Activated B cell treated with CpG ODN at 0.5 μM for 24 hours (primary cell): ENCODE measurements around the gene SCARB2. TPM values are rescaled to one million over a fixed set of nuclear protein-coding genes. Genes with fewer than 3 reads are reported as not detected.

Experiments
- ATAC-seq: fragments of 200-7000 bp; cut with Tn5 transposase; one replicate; pipeline ENCODE4 v1.10.0; 2021; ENCODE audit warnings: low read depth, mild to moderate bottlenecking, moderate library complexity
- CTCF ChIA-PET: fragments of 350-600 bp; sonication (Branson Sonifier 250); formaldehyde crosslinking; loops from one replicate; lab custom pipeline; 2021; ENCODE audit warnings: antibody characterized with exemption; lab: Charles Lee
- POLR2A ChIA-PET: fragments of 350-600 bp; sonication (Branson Sonifier 250); formaldehyde crosslinking; loops from one replicate; lab custom pipeline; 2021; ENCODE audit warnings: antibody characterized with exemption; lab: Charles Lee
- DNase-seq: peaks from one replicate; pipeline ENCODE4 v3.0.0; 2022
- H3K27ac Mint-ChIP-seq: one replicate; pipeline ENCODE4 v1.8.0; 2020; ENCODE audit warnings: mixed read lengths
- H3K27me3 Mint-ChIP-seq: one replicate; pipeline ENCODE4 v1.8.0; 2021; ENCODE audit warnings: mixed read lengths
- H3K36me3 Mint-ChIP-seq: one replicate; pipeline ENCODE4 v1.8.0; 2021; ENCODE audit warnings: low read depth, mixed read lengths
- H3K4me1 Mint-ChIP-seq: one replicate; pipeline ENCODE4 v1.8.0; 2021; ENCODE audit warnings: mixed read lengths
- H3K4me3 Mint-ChIP-seq: one replicate; pipeline ENCODE4 v1.8.0; 2020; ENCODE audit warnings: mild to moderate bottlenecking, mixed read lengths
- H3K9me3 Mint-ChIP-seq: one replicate; pipeline ENCODE4 v1.8.0; 2020; ENCODE audit warnings: mixed read lengths
- intact Hi-C: fragments of 100-400 bp; cut with micrococcal nuclease; formaldehyde crosslinking; loops from one replicate; pipeline ENCODE4 v1.15.1; 2024
- total RNA-seq: library from RNA; stranded (reverse); gene quantifications from 2 replicates; pipeline ENCODE4 v1.2.3, GENCODE V29; 2022
- TF ChIP-seq, protein P1 (sequence below): fragments of 200-600 bp; IDR thresholded peaks from one replicate; pipeline ENCODE4 v1.8.0; 2022; ENCODE audit warnings: antibody characterized with exemption, mild to moderate bottlenecking

SCARB2 gene
- total RNA-seq, 1 donor from 2014 or later, result 21.8 TPM

DNA sequence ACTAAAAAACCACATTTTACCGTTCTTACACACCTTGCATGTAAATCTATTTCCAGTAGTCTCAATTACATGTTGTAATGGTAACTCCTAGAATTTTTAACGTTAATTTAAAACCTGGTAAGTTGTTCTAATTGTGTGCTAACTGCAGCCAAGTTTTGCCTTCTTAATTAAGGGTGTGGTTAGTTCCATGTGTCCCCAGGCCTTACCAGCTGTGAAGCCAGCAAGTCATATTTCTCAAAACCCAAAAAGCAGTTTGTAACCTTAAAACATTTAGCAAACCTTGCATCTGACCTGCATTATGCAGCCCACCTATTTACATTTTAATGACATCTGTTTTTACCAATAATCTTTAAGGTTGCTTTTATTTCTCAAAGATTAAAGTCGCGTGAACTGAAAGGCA, 19.5 kb upstream of the SCARB2 start:
- Mint-ChIP-seq H3K9me3 (peaks cover 15% of the 10 kb centered on the region), H3K27ac (no peak overlapping the region), H3K4me1 (no peaks in the 10 kb centered on the region), H3K4me3 (no peak overlapping the region), H3K36me3 (peaks cover 5% of the 10 kb centered on the region), H3K27me3 (peaks cover 4% of the 10 kb centered on the region)
- DNase-seq, result no peak
- CTCF ChIA-PET, result no interaction called here
- TF ChIP-seq, protein P1, sequence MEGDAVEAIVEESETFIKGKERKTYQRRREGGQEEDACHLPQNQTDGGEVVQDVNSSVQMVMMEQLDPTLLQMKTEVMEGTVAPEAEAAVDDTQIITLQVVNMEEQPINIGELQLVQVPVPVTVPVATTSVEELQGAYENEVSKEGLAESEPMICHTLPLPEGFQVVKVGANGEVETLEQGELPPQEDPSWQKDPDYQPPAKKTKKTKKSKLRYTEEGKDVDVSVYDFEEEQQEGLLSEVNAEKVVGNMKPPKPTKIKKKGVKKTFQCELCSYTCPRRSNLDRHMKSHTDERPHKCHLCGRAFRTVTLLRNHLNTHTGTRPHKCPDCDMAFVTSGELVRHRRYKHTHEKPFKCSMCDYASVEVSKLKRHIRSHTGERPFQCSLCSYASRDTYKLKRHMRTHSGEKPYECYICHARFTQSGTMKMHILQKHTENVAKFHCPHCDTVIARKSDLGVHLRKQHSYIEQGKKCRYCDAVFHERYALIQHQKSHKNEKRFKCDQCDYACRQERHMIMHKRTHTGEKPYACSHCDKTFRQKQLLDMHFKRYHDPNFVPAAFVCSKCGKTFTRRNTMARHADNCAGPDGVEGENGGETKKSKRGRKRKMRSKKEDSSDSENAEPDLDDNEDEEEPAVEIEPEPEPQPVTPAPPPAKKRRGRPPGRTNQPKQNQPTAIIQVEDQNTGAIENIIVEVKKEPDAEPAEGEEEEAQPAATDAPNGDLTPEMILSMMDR, result no peak
- no peak for ATAC-seq
- POLR2A ChIA-PET, result no interaction called here
- intact Hi-C loops, result no loop called here

DNA sequence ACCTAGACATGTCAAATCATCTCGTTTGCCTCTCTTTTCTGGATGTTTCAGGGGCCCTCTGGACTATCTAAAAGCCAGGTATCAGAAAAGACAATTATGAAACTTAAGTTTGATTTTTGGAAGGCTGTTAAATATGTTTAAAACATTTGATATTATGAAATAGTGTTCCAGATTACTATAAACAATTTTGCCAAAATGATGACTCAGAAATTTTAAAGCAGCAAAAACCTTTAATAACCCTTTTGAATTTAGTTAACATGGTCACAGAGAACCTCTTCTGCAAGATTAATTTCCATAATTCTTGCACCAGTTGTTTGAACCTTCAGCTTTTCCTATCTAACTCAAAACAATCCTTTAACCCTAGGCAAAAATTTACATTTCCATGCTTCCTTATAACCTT, 19.1 kb upstream of the SCARB2 start:
- intact Hi-C loops, result no loop called here
- H3K27ac Mint-ChIP-seq, result no peak overlapping the region
- TF ChIP-seq, protein P1, result no peak
- H3K9me3 Mint-ChIP-seq, result peaks cover 18% of the 10 kb centered on the region
- peaks cover 6% of the 10 kb centered on the region for H3K27me3 Mint-ChIP-seq
- ChIA-PET POLR2A (no interaction called here), CTCF (no interaction called here)
- no peaks in the 10 kb centered on the region for H3K4me1 Mint-ChIP-seq
- no peak for DNase-seq
- H3K4me3 Mint-ChIP-seq, result no peak overlapping the region
- H3K36me3 Mint-ChIP-seq, result peaks cover 8% of the 10 kb centered on the region
- no peak for ATAC-seq

DNA sequence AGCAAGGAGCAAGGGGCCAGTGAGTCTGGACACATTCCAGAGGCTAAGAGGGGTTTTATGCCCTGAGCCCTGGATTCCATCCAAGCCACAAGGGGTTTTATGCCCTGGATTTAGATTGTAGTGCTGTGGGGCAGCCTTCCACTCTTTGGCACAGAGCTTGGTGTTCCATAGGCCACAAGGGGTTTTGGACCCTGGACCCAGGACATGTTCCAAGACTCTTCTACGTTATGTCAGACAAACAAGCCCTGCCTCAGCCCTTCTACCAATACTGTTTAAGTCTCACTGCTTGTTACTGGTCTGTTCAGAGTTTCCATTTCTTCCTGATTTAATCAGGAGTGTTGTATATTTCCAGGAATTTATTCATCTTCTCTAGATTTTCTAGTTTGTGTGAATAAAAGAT, 12.8 kb upstream of the SCARB2 start:
- no peak overlapping the region for H3K4me3 Mint-ChIP-seq
- peaks cover 8% of the 10 kb centered on the region for H3K36me3 Mint-ChIP-seq
- DNase-seq (no peak), ATAC-seq (no peak)
- intact Hi-C loops, result no loop called here
- ChIA-PET CTCF (no interaction called here), POLR2A (interaction anchor here (0.6 kb wide), 1 partner anchor 851 kb away, joined by 3 read pairs; no protein-coding TSS in a partner anchor)
- H3K9me3 Mint-ChIP-seq, result peaks cover 21% of the 10 kb centered on the region
- TF ChIP-seq, protein P1, result no peak
- no peak overlapping the region for H3K27ac Mint-ChIP-seq
- no peaks in the 10 kb centered on the region for H3K4me1 Mint-ChIP-seq
- H3K27me3 Mint-ChIP-seq, result peaks cover 15% of the 10 kb centered on the region

DNA sequence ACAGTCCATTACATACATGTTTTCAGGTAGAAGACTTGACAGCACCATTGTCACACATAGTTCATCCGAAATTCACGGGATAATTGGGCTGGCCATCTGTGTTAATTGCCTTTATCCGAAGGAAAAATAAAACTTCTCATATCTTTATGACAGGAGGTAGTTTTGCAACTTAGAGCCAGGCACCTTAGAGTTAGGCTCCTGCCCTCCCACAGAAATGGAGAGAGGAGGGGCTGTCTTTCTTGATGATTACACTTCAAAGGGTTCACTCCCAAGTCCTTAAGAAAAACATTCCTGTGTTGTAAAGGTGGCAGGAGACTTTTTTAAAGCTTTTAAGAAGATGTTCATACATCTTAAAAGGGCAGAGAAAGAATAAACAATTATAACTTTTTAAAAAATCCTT, 10.5 kb upstream of the SCARB2 start:
- no peak for ATAC-seq
- TF ChIP-seq, protein P1, result no peak
- Mint-ChIP-seq H3K36me3 (peaks cover 7% of the 10 kb centered on the region), H3K27me3 (peaks cover 11% of the 10 kb centered on the region), H3K4me3 (no peak overlapping the region), H3K4me1 (no peaks in the 10 kb centered on the region), H3K27ac (no peak overlapping the region), H3K9me3 (peaks cover 15% of the 10 kb centered on the region)
- intact Hi-C loops, result no loop called here
- no peak for DNase-seq
- CTCF ChIA-PET, result no interaction called here
- POLR2A ChIA-PET, result no interaction called here

DNA sequence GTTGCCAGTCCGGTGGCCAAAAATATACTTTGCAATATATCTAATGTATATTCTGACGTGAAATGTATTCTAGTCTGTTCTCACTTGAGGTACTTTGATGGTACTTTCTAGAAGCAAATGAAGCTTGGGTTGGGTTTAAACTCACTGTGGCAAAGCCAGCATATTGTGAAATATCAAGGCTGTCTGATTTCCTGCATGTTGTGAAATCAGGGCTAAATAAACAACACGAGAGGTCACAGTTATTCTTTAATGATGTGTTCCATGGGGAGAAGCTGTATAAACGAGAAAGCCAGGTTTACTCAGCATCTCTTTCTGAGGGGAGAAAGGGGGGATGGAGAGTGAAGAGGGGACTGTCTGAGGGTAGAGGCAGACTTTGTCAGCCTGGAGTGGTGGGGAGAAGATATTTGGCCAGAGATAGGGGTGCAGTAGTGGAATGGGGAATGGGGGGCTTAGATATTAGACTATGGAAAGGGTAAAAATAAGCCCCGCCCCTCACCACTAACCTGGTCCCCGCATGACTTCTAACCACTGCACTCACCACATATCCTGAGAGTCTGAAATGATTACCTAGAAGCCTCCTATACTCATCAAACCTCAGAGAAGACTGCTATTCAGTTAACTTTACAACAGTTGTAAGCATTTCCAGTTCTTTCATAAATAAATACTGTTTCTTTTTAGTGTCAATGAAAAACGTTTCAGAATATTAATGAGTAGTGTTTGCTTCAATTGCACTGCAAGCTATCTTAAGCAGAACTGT, 5.9 kb upstream of the SCARB2 start:
- intact Hi-C loops, result loop anchor here (10.0 kb wide), 1 partner anchor 705 kb away; the partner anchor contains the start of genes RCHY1 and THAP6

More for the DNA sequence above, 5.9 kb upstream of the SCARB2 start:
- Mint-ChIP-seq H3K9me3 (no peaks in the 10 kb centered on the region), H3K27me3 (no peaks in the 10 kb centered on the region), H3K36me3 (no peaks in the 10 kb centered on the region), H3K4me3 (no peak overlapping the region), H3K27ac (no peak overlapping the region), H3K4me1 (peaks cover 5% of the 10 kb centered on the region)
- DNase-seq, result no peak
- ChIA-PET POLR2A (no interaction called here), CTCF (no interaction called here)
- ATAC-seq, result no peak
- TF ChIP-seq, protein P1, result no peak
